ENCODE data around the gene TNFAIP8.

Gene TNFAIP8

DNA sequence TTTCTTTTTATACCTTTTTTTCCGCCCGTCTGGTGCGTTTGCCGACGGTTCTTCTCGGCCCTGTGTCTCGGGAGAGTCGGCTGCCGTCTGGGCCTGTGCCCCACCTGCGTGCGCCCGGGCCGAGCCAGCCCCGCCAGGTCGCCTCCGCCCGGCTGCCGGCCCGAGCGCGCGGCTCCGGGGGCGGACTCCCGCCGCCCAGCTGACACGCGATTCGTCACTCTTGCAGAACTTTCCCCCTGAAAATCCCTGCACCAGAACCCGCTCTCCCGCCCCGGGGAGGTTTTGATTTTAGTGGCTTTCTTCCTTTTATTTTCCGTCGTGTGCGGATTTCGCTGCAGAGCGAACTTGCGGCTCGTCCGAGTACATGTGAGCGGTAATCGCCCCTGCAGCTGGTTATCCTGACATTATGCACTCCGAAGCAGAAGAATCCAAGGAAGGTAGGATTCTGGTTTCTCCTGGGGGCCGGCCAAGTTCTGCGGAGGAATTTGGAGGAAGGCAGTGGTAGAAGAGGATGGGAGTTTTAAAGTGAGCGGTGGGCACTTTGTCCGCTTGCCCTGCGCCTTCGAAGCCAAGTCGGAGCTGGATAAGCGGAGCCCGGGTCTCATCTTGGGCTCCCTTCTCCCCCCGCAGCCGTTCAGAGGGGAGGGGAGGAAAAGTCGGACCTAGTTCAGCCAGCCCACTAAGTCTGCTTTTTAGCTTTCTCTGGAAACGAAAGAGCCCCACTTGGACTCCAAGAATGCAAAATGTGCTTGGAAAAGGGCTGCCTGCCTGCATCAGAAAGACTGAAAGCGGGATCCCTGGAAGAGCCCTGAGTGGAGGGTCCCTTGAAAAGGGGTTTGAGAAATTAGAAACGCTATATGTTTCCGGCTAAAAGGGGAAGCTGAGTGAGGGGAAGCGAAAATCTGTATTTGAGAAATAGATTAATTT is at the start of gene TNFAIP8:
TSS of gene TNFAIP8 (plus strand) at position 335 of the 927 bp plus-strand sequence. CDS start at position 407, 72 bp downstream.
- DNase-seq (ENCODE audit: low spot score) = peak; percentile 80

DNA sequence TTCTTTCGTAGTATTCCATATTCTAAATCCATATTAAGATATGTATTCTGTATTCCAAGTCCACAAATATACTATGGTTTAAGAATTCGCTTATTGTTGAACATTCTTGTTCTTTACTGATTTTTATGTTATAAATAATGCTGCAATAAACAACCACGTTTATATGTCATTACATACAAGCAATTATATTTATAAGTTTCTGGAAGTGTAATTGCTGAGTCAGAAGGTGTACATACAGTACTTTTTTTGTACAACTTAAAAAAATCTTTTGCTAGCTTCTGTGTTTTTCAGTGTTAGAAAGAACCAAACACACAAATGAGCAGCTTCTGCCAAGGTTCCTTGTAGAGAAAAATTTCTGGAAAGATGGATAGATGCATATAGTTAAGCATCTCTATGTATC is 48.6 kb upstream of the TNFAIP8 start:
- DNase-seq (ENCODE audit: low spot score) = no peak

DNA sequence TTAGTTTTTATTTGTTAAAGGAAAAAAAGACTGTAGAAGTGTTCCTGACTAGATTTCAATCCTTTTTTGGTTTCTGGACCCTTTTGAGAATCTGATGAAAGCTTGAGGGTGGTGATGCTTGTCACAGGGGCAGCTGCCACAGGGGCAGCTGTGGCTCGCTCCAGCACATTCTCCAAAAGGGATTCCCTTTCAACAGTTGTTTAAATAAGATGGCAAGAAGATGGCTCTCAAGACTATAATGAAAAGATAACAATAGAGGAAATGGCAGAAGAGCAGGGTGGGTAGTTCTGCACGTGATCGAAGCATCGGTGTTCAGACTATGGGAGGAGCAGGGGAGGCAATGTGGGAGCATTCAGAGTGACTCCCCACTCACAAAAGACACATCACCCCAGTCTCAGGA is 46.5 kb upstream of the TNFAIP8 start:
- DNase-seq (ENCODE audit: low spot score) = no peak

DNA sequence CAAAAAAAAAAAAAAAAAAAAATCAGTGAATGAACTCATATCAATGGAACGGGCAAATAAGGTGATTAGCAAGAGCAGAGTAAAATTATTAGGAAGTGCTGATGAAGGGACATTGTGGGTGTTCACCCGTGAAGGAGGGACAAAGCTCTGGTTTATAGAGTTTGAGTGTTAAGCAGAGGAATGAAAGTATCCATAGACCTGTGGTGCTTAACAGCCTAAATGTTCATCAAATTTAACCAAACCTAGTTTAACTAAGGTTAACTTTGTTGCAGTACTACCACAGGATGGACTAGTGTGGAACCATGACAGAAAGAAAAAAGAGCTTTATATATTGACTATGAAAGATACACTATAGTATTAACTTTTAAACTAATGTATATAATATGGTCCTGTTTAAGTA is 44.1 kb upstream of the TNFAIP8 start:
- DNase-seq (ENCODE audit: low spot score) = no peak

DNA sequence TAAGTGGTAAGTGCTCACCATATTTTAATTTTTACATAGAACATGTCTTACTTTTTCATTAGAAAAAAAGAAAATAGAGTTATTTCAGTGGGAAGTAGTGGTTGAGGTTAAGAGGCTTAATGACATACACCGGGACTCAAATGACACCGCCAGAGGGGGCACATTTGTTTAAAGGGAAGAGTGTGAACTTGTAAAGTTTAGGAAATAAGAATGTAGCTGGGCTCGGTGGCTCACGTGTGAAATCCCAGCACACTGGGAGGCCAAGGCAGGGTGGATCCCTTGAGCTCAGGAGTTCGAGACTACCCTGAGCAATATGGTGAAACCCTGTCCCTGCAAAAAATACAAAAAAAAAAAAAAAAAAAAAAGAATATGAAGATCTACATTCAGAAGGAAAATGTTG is 43.4 kb upstream of the TNFAIP8 start:
- DNase-seq (ENCODE audit: low spot score) = no peak

DNA sequence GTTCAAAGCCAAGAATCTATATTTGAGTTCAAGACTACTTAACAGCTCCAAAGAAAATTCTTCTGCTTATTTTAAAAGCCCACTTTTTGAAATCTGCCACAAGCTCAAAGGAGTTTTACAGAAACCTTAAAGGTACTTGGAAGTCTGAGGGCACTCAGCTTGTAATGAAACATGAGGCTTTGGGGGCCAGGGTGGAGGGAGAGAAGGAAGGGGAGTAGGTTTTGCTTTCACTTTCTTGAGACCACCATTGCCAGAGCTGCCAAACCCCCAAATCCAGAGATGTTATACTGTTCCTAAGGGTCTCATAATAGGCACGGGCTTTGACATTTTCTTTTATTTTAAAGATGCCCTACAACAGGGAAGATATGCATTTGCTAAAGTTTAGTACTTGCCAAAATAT is 42.6 kb upstream of the TNFAIP8 start:
- no peak for DNase-seq (ENCODE audit: low spot score)

DNA sequence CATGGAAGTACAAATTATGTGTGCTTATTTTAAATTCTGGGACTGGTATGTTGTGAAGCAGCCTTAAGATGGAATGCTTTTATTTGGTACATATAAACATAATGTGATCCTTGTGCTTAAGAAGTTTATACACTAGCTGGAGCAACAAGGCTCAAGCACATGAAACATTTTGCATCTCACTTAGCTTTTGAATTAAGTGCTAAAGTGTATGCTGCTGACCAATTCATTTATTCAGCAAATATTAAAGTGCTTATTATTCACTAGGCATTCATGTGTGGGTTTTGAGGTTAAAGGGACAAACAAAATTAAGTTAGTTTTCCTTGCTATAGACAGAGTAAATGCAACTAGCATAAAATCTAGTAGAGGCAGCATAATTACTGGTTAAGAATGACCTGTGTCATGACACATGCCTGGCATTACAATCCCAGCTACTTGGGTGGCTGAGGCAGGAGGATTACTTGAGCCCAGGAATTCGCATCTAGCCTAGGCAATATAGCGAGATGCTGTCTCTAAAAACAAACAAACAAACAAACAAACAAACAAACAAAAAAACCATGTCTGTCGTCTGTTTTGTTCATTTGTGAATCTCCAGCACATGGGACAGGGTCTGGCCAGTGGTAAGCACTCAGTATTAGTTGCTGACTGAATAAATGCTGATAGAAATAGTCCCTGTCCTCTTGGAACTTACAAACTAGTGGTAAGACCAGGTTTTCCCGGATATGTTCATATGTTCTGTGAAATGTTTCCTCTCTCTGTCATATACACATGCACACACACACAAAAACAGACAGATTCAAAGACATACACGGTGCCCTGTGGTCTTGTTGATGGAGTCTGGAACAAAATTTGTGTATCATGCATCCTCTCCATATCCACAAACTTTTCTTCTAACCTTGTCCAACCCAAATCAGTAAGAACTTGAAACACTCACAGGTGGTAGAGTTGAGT is 41.9 kb upstream of the TNFAIP8 start:
- no peak for DNase-seq (ENCODE audit: low spot score)

DNA sequence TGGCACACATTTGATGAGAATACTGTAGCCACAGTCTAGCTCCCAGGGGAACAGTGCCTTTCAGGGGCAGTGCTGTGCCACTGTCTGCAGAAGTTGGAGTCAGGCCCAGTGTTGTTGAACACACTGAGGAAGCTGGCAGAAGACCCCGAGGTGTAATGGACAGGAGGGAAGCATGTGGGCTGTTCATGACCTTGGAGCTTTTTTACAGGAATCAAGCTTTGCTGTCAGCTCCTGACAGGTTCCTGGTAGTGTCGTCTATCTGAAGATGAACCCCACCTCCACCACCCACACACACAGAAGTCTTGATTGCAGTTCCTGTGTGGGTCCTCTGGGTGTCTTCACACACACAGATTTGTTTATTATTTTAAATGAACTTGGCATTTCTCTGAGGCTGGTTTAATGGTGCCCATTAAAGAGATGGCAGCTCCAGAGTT is 40.3 kb upstream of the TNFAIP8 start:
- DNase-seq (ENCODE audit: low spot score) = no peak

DNA sequence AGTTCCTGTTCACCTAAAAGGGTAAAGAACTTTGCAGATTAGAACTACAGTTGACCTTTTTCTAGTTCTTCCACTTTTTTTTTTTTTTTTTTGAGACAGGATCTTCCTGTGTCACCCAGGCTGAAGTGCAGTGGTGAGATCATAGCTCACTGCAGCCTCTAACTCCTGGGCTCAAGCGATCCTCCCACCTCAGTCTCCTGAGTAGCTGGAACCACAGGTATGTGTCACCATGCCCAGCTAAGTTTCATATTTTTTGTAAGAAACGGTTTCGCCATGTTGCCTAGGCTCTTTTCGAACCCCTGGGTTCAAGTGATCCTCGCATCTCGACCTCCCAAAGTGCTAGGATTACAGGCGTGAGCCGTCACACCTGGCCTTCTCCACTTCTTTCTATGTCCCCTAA is 39.7 kb upstream of the TNFAIP8 start:
- DNase-seq (ENCODE audit: low spot score) = no peak

DNA sequence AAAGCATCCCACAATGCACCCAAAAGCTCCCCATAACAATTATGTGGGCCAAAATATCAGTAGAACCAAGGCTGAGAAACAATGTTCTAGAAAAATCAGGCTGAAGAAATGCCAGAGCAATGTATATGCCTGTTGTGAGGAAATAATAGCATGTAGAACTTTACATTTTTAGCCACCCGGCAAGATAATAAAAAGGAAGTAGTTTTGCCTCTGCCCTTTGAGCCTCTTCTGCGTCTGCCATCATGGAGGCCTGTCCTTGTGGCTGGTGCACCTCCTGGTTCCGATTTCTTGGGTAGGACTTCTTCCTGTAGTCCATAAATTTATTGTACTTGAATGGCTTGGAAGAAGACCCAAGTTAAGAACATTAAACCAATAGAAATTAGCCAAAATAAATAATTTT is 38.9 kb upstream of the TNFAIP8 start:
- DNase-seq (ENCODE audit: low spot score) = no peak

DNA sequence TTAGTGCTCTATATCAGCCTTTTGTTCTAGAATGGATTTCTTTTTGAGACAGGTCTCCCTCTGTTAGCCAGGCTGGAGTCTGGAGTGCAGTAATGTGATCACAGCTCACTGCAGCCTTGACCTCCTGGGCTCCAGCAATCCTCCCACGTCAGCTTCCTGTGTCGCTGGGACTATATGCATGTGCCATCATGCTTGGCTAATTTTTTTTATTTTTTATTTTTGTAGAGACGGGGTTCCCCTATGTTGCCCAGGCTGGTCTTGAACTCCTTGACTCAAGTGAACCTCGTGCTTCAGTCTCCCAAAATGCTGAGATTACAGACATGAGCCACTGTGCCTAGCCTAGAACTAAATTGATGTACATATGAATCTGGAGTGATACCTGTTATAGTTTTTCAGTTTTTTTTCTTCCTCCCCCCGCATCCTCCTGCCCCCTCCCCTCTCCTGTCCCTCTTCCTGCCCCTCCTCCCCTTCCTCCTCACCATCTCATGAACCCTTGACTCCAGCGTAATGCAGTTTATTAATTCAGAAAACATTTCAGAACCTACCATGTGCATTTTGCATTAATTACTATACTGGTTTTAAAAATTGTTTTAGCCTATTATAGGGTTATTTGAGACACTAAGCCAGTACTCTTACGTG is 37.4 kb upstream of the TNFAIP8 start:
- no peak for DNase-seq (ENCODE audit: low spot score)

DNA sequence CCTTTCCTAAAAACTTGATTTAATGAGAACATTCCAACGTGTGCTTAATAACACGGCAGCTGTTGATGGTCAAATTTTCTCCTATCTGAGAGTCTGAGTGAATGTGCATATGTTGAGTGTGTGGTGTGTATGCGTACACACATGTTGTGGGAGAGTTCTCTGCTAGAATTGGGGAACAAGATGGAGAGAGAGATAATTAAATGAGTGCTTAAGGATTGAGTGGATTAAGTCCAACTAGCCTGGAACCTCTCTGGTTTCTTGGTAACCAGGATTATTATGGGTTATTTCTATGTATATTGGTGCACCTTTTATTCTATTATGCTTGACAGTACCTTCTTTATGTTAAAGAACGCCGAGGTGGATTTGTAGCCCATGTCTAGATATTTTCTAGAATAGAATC is 36.4 kb upstream of the TNFAIP8 start:
- DNase-seq (ENCODE audit: low spot score) = no peak

DNA sequence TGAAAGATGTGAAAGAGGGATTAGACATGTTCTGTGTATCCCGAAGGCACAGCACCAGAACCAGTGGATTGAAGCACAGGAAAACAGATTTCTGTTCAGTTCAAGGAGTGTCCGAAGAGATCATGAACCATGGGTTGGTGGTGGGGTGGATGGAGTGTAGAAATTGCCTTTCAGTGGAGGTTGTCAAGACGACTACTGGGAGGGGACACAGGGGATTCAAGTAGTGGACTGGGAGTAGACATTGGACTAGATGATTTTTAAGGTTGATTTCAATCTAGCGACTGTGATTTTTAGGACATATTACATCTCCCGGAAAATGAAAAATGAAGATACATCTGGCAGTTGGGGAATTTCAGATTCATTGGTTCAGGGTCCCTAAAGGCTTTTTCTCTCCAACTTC is 35.9 kb upstream of the TNFAIP8 start:
- no peak for DNase-seq (ENCODE audit: low spot score)

DNA sequence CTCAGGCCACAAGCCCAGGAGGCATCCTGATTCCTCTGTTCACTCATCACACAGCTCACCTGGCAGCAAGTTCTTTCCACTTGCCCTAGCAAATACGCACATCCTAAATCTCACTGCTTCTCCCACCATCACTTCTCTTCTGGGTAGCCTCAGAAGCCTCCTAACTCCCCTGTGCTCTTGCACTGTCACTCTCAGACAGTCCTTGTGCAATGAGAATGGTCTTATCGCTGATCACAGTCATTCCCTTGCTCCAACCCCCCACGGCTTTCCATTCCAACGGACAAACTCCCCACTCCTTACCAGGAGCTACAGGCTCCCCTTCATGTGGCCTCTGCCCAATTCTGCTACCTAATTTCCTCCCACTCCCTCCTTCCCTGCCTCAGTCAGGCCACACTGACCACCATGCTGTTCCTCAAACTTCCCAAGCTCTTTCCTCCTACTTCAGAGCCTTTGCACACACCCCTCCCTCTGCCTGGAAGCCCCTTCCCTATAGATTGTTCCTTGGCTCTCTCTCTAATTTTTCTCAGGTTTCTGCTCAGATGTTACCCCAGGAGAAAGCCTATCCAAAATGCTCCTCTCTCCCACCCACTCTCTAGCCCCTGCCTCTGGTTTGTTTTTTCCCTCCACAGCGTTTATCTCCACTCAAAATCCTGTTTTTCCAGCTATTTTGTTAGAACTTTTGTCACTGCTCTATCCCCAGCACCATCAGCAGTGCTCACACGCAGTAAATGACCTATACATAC is 34.1 kb upstream of the TNFAIP8 start:
- no peak for DNase-seq (ENCODE audit: low spot score)

DNA sequence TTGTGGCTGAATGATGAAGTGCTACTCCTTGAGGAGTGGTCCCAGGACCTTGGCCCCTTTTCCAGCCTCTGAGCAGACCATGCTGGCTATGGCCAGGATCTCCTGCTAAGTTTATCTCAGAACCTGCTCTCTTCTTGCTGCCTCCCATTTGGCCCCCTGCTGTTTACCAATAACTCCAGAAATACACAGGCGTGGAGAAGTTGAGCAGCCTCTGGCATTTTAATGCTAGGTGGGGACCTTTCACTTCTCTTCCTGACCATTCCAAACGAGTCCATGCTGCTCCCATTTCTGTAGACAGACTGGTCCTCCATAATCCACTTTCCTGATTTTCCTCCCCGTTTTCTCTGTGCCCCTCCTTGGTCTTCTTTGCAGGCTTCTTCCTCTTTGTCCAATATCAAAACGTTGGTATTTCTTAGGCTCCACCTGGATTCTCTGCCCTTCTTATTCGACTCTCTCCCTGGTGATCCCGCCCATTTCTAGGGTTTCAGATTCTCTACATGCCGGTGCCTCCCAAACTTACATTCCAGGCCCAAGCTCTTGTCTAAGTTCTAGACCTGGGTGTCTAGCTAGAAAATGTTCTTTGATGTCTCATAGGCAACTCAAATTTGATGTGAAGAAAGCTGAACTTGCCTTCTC is 33.4 kb upstream of the TNFAIP8 start:
- DNase-seq (ENCODE audit: low spot score) = no peak

DNA sequence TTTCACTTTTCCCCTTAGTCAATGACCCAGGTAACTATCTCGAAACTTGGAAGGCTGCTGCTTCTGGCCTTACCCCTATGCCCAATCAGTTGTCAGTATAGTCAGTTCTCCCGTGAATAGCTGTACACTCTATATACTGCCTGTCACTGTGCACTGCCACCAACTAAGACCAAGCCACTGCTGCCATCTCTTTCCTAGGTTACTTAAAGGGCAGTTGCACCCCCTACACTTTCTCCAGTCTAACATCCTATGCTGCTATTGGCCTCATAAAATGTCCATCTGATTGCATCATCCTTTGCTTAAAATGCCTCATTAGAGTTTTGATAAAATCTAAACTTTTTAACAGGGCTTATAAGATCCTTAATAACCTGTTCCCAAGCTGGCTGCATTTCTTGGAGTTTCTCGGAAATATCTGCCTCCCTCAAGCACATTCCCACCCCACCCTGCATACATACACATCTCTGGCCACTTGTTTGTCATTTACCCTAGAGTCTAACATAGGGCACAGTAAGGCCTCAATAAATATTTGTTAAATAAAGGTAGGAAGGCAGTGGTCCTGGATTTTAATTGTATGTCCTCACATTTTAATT is 32.8 kb upstream of the TNFAIP8 start:
- DNase-seq (ENCODE audit: low spot score) = no peak

DNA sequence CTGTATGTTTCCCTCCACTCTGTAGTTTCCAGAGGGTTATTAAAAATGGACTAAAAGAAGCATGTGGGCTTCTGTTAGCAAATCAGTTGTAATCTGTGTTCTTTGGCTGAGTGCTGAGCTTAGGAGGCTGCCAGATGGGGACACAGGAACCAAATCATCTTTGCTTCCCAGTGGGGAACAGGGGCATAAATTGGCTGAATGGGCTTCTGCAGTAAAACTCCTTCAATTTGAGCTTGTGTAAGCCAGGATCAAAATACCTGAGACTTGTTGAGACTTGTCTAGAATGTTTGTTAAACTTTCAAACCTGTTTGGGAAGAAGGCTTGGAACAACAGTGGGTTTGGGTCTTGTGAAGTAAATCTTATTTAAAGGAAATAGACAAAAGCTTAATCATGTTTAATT is 32.2 kb upstream of the TNFAIP8 start:
- DNase-seq (ENCODE audit: low spot score) = no peak

DNA sequence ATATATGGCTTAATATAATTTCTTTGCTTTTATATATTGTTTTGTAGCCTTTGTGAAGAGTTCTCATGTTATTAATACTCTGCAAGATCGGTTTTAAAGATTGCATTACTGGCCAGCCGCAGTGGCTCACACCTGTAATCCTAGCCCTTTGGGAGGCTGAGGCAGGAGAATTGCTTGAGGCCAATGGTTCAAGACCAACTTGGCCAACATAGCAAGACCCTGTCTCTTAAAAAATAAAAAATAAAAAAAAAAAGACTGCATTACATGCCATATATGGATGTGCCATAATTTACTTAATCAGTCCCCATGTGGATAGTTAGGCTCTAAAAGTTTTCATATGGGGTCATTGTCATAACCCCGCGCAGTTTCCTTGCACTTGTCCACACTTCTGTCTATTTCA is 31.0 kb upstream of the TNFAIP8 start:
- DNase-seq (ENCODE audit: low spot score) = no peak

DNA sequence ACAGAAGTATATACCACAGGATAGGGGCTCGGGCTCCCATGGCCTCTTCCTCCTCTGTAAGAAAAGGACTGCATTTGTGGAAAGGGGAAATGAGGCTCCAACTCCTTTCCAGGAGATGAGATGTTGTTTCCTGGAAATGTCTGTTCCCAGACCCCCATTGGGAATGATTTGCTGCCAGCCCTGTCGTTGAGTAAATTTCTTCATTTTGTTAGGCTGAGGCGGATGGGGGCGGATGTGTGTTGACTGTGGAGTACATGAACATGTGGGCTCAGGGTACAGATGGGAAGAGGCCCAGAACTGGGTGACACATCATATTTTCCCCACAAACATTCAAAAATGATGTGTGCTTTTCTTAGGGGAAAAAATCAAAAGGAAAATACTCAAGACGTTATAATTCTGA is 28.8 kb upstream of the TNFAIP8 start:
- DNase-seq (ENCODE audit: low spot score) = no peak

DNA sequence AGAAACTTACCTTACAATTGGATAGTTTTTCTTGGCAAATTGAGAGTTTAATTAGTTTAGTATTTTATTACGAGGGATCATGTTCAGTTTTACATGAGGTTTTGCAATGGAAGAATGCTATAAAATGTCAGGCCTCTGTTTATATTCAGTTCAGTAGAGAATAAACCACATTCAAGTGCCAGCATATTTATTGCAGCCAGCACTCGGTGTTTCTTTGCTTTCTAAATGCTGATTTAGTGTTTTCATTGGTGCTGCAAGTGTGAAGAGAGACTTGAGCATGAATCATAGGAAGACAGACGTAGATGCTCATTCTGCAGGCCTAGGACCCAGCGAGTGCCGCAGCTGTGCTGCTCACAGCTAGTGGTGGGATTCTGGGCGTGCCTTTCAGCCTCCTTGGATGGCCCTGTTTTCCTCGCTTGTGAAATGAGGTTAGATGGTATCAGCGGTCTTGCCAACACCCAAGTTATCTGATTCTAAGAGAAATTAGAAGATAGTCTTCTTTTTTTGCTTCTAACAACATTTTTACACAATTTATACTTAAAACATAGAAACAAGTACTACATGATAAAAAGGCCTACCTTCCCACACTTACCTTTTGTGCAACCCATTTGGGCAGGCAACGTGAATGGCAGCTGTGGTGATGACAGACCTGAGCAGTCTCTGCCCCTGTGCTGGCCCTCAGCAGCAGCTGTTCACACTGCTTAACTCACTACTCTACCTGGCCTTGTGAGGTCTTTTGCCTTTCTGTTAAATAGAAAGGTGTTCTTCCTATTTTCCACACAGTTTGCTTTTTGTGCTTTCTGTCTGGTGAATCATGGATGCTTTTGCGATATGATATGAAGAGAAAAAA is 26.8 kb upstream of the TNFAIP8 start:
- DNase-seq (ENCODE audit: low spot score) = peak; percentile 26

Measured in AG08396 (cell line).